Measurements from ENCODE around the gene VPS51. TPM values are rescaled to one million over a fixed set of nuclear protein-coding genes. Genes with fewer than 3 reads are reported as not detected.

VPS51 gene
- total RNA-seq, 1 donor from 2014 or later, result 92.2 TPM

DNA sequence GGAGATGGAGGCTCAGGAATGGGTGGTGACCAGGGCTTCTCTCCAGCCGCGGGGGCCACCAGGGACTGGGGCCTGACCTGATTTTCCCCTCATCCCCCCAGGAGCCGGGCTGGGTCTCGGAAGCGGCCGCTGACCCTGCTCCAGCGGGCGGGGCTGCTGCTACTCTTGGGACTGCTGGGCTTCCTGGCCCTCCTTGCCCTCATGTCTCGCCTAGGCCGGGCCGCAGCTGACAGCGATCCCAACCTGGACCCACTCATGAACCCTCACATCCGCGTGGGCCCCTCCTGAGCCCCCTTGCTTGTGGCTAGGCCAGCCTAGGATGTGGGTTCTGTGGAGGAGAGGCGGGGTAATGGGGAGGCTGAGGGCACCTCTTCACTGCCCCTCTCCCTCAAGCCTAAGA lies 8.2 kb upstream of the VPS51 start:
- Histone ChIP-seq H3K36me3 (peaks cover 46% of the 10 kb centered on the region), H3K9me3 (replicated peaks) (no peaks in the 10 kb centered on the region), H3K4me3 (no peak overlapping the region), H3K27me3 (ENCODE audit: low read depth) (no peaks in the 10 kb centered on the region), H3K4me1 (peaks cover 27% of the 10 kb centered on the region), H3K27ac (replicated peaks) (no peak overlapping the region)
- TF ChIP-seq, protein P1, sequence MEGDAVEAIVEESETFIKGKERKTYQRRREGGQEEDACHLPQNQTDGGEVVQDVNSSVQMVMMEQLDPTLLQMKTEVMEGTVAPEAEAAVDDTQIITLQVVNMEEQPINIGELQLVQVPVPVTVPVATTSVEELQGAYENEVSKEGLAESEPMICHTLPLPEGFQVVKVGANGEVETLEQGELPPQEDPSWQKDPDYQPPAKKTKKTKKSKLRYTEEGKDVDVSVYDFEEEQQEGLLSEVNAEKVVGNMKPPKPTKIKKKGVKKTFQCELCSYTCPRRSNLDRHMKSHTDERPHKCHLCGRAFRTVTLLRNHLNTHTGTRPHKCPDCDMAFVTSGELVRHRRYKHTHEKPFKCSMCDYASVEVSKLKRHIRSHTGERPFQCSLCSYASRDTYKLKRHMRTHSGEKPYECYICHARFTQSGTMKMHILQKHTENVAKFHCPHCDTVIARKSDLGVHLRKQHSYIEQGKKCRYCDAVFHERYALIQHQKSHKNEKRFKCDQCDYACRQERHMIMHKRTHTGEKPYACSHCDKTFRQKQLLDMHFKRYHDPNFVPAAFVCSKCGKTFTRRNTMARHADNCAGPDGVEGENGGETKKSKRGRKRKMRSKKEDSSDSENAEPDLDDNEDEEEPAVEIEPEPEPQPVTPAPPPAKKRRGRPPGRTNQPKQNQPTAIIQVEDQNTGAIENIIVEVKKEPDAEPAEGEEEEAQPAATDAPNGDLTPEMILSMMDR (IDR thresholded peaks at IDR 0.05; ENCODE audit: borderline replicate concordance), result no peak
- intact Hi-C loops (cut with micrococcal nuclease), result no loop called here
- no peak for DNase-seq

DNA sequence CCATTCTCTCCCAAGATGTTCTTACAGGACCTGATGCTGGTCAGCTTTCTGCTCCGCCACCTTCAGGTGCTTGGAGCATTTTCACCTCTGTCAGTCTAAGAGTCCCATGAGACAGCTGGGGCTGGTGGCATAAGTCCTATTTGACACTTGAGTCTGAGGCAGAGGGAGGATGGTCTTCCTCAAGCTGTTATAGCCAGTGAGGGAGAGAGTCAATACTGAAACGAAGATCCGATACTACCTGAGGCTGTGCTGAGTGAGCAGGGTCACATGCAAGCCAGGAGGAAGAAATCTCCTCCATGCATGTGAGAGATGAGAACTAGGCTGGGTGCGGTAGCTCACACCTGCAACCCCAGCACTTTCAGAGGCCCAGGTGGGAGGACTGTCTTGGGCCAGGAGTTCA lies 6.4 kb upstream of the VPS51 start:
- no peak overlapping the region for H3K27ac ChIP-seq (replicated peaks)
- H3K4me3 ChIP-seq, result no peak overlapping the region
- H3K27me3 ChIP-seq (ENCODE audit: low read depth), result no peaks in the 10 kb centered on the region
- no peak for DNase-seq
- intact Hi-C loops (cut with micrococcal nuclease), result no loop called here
- peaks cover 11% of the 10 kb centered on the region for H3K4me1 ChIP-seq
- H3K9me3 ChIP-seq (replicated peaks), result no peaks in the 10 kb centered on the region
- peaks cover 46% of the 10 kb centered on the region for H3K36me3 ChIP-seq
- TF ChIP-seq, protein P1 (IDR thresholded peaks at IDR 0.05; ENCODE audit: borderline replicate concordance), result no peak

DNA sequence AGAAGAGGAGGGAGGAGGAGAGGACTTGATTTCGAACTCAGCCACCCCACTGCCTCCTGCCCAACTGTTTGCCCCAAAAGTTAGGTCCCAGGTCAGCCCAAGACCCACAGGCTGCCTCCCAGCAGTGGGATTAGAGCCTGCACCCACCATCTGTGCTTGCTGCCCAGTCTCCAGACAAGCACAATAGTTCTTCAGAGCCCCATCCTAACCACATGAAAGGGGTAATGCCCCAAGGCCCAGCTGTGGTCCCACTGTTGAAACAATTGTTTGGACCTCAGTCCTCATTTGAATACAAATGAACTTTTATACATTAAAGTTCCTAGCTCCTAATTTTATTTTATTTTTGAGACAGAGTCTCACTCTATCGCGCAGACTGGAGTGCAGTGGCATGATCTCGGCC lies 5.4 kb upstream of the VPS51 start:
- DNase-seq, result no peak
- Histone ChIP-seq H3K4me3 (no peak overlapping the region), H3K9me3 (replicated peaks) (no peaks in the 10 kb centered on the region), H3K36me3 (peaks cover 43% of the 10 kb centered on the region), H3K27ac (replicated peaks) (no peak overlapping the region), H3K4me1 (peaks cover 3% of the 10 kb centered on the region), H3K27me3 (ENCODE audit: low read depth) (no peaks in the 10 kb centered on the region)
- TF ChIP-seq, protein P1 (IDR thresholded peaks at IDR 0.05; ENCODE audit: borderline replicate concordance), result no peak
- intact Hi-C loops (cut with micrococcal nuclease), result no loop called here

DNA sequence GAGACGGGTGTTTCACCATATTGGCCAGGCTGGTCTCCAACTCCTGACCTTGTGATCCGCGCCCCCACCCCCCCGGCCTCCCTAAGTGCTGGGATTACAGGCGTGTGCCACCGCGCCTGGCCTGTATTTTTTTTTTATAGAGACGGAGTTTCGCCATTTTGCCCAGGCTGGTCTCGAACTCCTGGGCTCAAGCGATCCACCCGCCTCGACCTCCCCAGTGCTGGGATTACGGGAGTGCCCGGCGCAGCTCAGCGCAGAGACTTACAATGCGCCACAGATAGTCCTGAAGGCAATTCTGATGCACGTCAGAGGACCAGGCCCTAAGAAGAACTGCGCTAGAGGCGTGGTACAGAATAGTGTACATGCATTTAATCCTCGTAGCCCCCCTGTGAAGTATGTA lies 587 bp upstream of the VPS51 start:
- peak overlapping the region; percentile 91 for H3K27ac ChIP-seq (replicated peaks)
- TF ChIP-seq, protein P1 (IDR thresholded peaks at IDR 0.05; ENCODE audit: borderline replicate concordance), result no peak
- H3K9me3 ChIP-seq (replicated peaks), result no peaks in the 10 kb centered on the region
- no peaks in the 10 kb centered on the region for H3K27me3 ChIP-seq (ENCODE audit: low read depth)
- peaks cover 28% of the 10 kb centered on the region for H3K4me1 ChIP-seq
- intact Hi-C loops (cut with micrococcal nuclease), result no loop called here
- peak overlapping the region; percentile 82 for H3K4me3 ChIP-seq
- no peak for DNase-seq
- H3K36me3 ChIP-seq, result peaks cover 15% of the 10 kb centered on the region

DNA sequence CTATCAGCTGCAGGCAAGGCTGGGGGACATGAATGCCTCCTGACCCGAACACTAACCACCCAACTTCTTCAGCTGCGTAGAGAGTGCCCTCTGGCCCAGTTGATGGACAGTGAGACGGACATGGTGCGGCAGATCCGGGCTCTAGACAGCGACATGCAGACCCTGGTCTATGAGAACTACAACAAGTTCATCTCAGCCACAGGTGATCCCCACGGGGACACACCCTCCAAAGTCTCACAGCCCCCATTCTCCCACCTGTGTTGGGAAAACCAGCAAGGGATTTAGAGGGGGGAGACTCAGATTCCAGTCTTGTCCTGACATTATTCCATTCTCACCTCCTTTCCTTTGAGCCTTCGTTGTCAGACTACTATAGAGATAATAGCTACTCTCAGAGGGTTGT lies 912 bp downstream of the VPS51 start:
- no peaks in the 10 kb centered on the region for H3K9me3 ChIP-seq (replicated peaks)
- H3K4me1 ChIP-seq, result peaks cover 41% of the 10 kb centered on the region
- H3K4me3 ChIP-seq, result peak overlapping the region; percentile 82
- no peaks in the 10 kb centered on the region for H3K27me3 ChIP-seq (ENCODE audit: low read depth)
- H3K27ac ChIP-seq (replicated peaks), result peak overlapping the region; percentile 91
- TF ChIP-seq, protein P1 (IDR thresholded peaks at IDR 0.05; ENCODE audit: borderline replicate concordance), result no peak
- DNase-seq, result no peak
- H3K36me3 ChIP-seq, result peaks cover 15% of the 10 kb centered on the region
- intact Hi-C loops (cut with micrococcal nuclease), result no loop called here

Measured in left ventricle myocardium inferior (tissue), 1 donor.